Activated CD4-positive, alpha-beta T cell treated with anti-CD3 and anti-CD28 coated beads, Interleukin-2, amount 50 U/mL, for 4 hours (primary cell): ENCODE data around the gene SALL4.

Source experiments
- DNase-seq, 2 experiments: peaks; one replicate each; pipeline ENCODE4 v3.0.0-alpha.2; 2020

Gene SALL4

GRCh38 chr20:51734876-51735720 is 67.2 kb downstream of the SALL4 start:
- no peak for DNase-seq

GRCh38 chr20:51733070-51733469 is 69.3 kb downstream of the SALL4 start:
- no peak for DNase-seq
